Mucosa of rectum (tissue), 2 donors: ENCODE data around the gene BICD1.
A peak's percentile ranks its signal among the peaks of the same experiment; 100 is the strongest.

Experiments
- H3K27ac ChIP-seq, 2 donors: one replicate each; pipeline ENCODE4 v1.7.0; 2013; ENCODE audit warnings: inconsistent platforms in 2 of 2, low read depth in 2 of 2, low read length in 2 of 2
- H3K27me3 ChIP-seq, 2 donors: one replicate each; pipeline ENCODE4 v1.7.0; 2013; ENCODE audit warnings: low read length in 2 of 2; ENCODE audit not compliant: control insufficient read depth in 2 of 2, insufficient read depth in 2 of 2
- H3K36me3 ChIP-seq, 2 donors: one replicate each; pipeline ENCODE4 v1.7.0; 2013; ENCODE audit warnings: low read length in 2 of 2; ENCODE audit not compliant: control insufficient read depth in 2 of 2, insufficient read depth in 2 of 2
- H3K4me1 ChIP-seq, 2 donors: one replicate each; pipeline ENCODE4 v1.7.0; 2013; ENCODE audit warnings: low read length in 2 of 2, mild to moderate bottlenecking in 1 of 2; ENCODE audit not compliant: control insufficient read depth in 2 of 2, insufficient read depth in 2 of 2
- H3K4me3 ChIP-seq, 2 donors: one replicate each; pipeline ENCODE4 v1.7.0; 2013; ENCODE audit warnings: low read length in 2 of 2
- H3K9ac ChIP-seq, 2 donors: one replicate each; pipeline ENCODE4 v1.7.0; 2013; ENCODE audit warnings: low read length in 2 of 2, low read depth in 1 of 2, mild to moderate bottlenecking in 1 of 2
- H3K9me3 ChIP-seq, 2 donors: one replicate each; pipeline ENCODE4 v1.7.0; 2013; ENCODE audit warnings: low read length in 2 of 2; ENCODE audit not compliant: control insufficient read depth in 2 of 2
- donor health status: healthy.
- donor health status: Normal muscosa, but diverticular disease.

Gene BICD1

DNA sequence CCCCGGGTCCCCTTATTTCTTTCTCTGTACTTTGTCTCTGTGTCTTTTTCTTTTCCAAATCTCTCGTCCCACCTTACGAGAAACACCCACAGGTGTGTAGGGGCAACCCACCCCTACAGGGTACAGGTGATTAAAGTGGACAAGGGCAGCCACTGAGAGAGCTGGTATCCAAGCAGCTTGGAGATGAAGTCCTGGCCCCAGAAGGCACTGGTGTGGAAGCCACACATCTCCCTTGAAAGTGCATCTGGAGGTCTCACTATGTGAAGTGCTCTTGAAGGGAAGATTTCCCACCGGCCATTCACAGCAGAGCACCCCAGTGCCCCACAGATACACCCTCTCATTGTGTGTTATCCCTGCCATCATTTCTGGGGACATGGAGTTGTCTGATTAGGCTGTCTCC, 6.3 kb upstream of the BICD1 start:
- Histone ChIP-seq H3K27ac (no peak overlapping the region), H3K9ac (no peak overlapping the region), H3K4me1 (no peaks in the 10 kb centered on the region), H3K36me3 (no peaks in the 10 kb centered on the region), H3K4me3 (no peak overlapping the region), H3K27me3 (peaks cover 0 to 2% of the 10 kb centered on the region in 2 donors), H3K9me3 (no peaks in the 10 kb centered on the region)

DNA sequence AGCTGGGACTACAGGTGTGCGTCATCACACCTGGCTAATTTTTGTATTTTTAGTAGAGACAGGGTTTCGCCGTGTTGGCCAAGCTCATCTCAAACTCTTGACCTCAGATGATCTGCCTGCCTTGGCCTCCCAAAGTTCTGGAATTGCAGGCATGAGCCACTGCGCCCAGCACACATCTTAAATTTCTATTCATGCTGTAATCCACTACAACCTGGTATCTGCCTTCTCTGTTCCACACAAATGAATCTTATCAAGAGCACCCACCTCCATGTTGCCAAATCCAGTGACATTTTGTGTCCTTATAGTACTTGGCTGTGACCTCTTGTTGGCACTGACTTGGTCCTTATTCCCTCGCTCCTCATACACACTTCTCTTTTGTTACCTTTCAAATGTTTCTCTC, 5.8 kb upstream of the BICD1 start:
- peaks cover 0 to 2% of the 10 kb centered on the region in 2 donors for H3K27me3 ChIP-seq
- no peak overlapping the region for H3K4me3 ChIP-seq
- no peaks in the 10 kb centered on the region for H3K9me3 ChIP-seq
- no peak overlapping the region for H3K27ac ChIP-seq
- no peaks in the 10 kb centered on the region for H3K36me3 ChIP-seq
- no peak overlapping the region for H3K9ac ChIP-seq
- no peaks in the 10 kb centered on the region for H3K4me1 ChIP-seq

DNA sequence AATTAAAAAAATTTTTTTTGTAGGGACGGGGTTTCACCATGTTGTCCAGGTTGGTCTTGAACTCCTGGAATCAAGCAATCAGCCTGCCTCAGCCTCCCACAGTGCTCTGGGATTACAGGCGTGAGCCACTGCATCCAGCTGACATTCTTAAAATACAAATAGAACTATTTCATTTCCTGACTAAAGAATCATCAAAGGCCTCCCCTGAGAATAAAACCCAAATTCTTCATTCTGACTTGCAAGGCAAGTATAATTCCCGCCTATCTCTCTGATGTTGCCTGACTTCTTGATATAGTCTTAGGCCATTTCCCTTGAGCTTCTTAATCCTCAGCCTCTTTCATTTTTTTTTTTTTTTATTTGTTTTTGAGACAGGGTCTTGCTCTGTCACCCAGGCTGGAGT, 4.4 kb upstream of the BICD1 start:
- no peaks in the 10 kb centered on the region for H3K36me3 ChIP-seq
- H3K4me1 ChIP-seq = peaks cover 0 to 1% of the 10 kb centered on the region in 2 donors
- H3K27me3 ChIP-seq = peaks cover 0 to 2% of the 10 kb centered on the region in 2 donors

DNA sequence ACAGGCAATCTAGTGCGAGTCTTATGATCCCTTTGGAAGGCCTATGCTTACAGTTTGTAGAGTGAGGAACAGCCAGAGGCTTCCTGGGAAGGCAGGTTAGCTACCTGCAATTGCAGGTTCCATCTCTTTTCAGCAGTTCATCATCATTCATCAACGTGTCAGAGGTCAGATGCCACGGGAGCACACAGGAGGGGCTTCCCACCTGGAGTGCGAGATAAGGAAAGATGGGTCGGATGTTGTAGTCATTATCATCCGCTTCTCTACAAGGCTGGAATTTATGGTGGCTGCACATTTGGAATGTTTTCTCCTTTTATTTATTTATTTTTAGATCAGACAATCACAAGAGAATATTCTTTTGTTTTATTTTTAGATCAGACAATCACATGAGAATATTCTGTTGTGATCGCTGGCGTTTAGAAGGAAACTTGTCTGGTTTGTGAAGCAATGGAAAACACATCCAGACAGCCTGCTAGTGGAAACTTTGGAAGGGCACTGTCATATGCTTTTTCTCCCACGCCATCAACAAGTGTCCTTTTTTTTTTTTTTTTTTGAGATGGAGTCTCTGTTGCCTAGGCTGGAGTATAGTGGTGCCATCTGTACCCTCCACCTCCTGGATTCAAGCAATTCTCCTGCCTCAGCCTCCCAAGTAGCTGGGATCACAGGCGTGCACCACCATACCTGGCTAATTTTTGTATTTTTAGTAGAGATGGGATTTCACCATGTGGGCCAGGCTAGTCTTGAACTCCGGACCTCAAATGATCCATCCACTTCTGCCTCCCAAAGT, 1.9 kb upstream of the BICD1 start:
- H3K27me3 ChIP-seq = peaks cover 0 to 2% of the 10 kb centered on the region in 2 donors
- peaks cover 3 to 5% of the 10 kb centered on the region in 2 donors for H3K4me1 ChIP-seq
- H3K36me3 ChIP-seq = no peaks in the 10 kb centered on the region
- no peak overlapping the region for H3K4me3 ChIP-seq
- no peaks in the 10 kb centered on the region for H3K9me3 ChIP-seq
- no peak overlapping the region for H3K9ac ChIP-seq
- H3K27ac ChIP-seq = no peak overlapping the region

More for the DNA sequence above, 4.4 kb upstream of the BICD1 start:
- no peak overlapping the region for H3K9ac ChIP-seq
- H3K4me3 ChIP-seq = no peak overlapping the region
- no peak overlapping the region for H3K27ac ChIP-seq
- no peaks in the 10 kb centered on the region for H3K9me3 ChIP-seq

DNA sequence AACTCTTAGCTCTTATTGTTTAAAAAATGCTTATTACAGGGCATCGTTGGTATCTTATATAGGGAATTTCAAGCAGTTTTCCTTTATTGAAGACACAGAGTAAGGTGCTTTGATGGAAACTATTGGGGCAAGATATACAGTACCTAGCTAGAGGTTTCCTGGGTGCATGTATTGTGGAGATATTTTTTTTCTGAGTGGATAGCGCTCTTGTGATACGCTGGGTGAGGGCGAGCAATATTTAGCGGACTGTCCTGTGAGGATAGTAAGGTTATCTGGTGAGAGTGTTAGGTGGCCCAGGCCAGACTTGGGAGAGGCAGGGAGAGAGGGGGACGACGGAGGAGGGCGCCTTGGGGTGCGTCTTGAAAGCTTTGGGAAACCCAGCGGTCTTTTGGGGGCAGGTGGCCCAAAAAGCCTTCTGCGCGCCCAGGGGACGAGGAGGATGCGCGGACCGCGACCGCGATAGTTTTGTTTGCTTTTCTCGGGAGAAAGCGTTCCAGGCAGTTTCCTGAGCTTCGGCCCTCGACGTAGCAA, 596 bp upstream of the BICD1 start:
- H3K9ac ChIP-seq = peak overlapping the region; percentile 47 to 80
- no peaks in the 10 kb centered on the region for H3K9me3 ChIP-seq
- H3K36me3 ChIP-seq = no peaks in the 10 kb centered on the region
- H3K4me3 ChIP-seq = peak overlapping the region; percentile 71 to 79
- H3K27me3 ChIP-seq = no peaks in the 10 kb centered on the region
- H3K4me1 ChIP-seq = peaks cover 3 to 5% of the 10 kb centered on the region in 2 donors
- H3K27ac ChIP-seq = peak overlapping the region; percentile 16 to 44

- Histone ChIP-seq H3K36me3 (no peaks in the 10 kb centered on the region), H3K27me3 (no peaks in the 10 kb centered on the region), H3K9ac (peak overlapping the region; percentile 63 to 80)
These were observed 966 bp downstream of the BICD1 start for GRCh38 chr12:32107359-32108267.

GRCh38 chr12:32108787-32109186, 2.1 kb downstream of the BICD1 start:
- Histone ChIP-seq H3K36me3 (no peaks in the 10 kb centered on the region), H3K9ac (no peak overlapping the region), H3K27me3 (no peaks in the 10 kb centered on the region), H3K4me3 (no peak overlapping the region), H3K4me1 (peaks cover 3 to 5% of the 10 kb centered on the region in 2 donors), H3K27ac (no peak overlapping the region), H3K9me3 (no peaks in the 10 kb centered on the region)

More at GRCh38 chr12:32107359-32108267, 966 bp downstream of the BICD1 start:
- Histone ChIP-seq H3K4me3 (peak overlapping the region; percentile 71 to 79), H3K27ac (peak overlapping the region; percentile 29 to 63), H3K9me3 (no peaks in the 10 kb centered on the region), H3K4me1 (peaks cover 3 to 5% of the 10 kb centered on the region in 2 donors)

DNA sequence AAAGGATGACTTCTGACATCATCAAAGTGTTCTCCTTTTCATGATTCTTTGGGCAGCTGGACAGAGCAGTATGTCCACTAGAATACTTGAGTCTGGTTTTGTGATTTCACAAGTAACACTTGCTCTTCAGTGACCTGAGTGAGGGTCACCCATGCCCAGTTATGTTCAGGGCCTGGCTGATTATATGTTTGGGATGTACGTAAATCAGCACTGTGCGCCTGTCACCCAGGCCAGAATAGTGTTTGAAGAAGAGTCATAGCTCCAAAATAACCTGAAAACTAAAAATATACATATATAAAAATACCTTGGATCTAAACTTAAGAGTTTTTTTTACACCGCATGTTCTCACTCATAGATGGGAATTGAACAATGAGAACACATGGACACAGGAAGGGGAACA, 3.8 kb downstream of the BICD1 start:
- H3K4me1 ChIP-seq = peaks cover 3 to 5% of the 10 kb centered on the region in 2 donors
- no peak overlapping the region for H3K27ac ChIP-seq
- H3K36me3 ChIP-seq = no peaks in the 10 kb centered on the region
- H3K9me3 ChIP-seq = no peaks in the 10 kb centered on the region
- no peaks in the 10 kb centered on the region for H3K27me3 ChIP-seq
- no peak overlapping the region for H3K4me3 ChIP-seq
- H3K9ac ChIP-seq = no peak overlapping the region

GRCh38 chr12:32110942-32111341, 4.3 kb downstream of the BICD1 start:
- Histone ChIP-seq H3K27ac (no peak overlapping the region), H3K4me1 (peaks cover 3 to 5% of the 10 kb centered on the region in 2 donors), H3K27me3 (no peaks in the 10 kb centered on the region), H3K9me3 (no peaks in the 10 kb centered on the region), H3K9ac (no peak overlapping the region), H3K4me3 (no peak overlapping the region), H3K36me3 (no peaks in the 10 kb centered on the region)
